ENCODE measurements around the gene MYO1C. TPM values are rescaled to one million over a fixed set of nuclear protein-coding genes. Genes with fewer than 3 reads are reported as not detected.

The MYO1C gene
- total RNA-seq, 1 experiment from 2014 or later, result 53.4 TPM

GRCh38 chr17:1484676-1485422, 7.6 kb downstream of the MYO1C start:
- peak; percentile 52 for DNase-seq (ENCODE audit: low spot score)

- DNase-seq (ENCODE audit: low spot score), result no peak
Measured at GRCh38 chr17:1484060-1484535, 8.4 kb downstream of the MYO1C start.

GRCh38 chr17:1482680-1483079, 9.8 kb downstream of the MYO1C start:
- DNase-seq (ENCODE audit: low spot score), result no peak

GRCh38 chr17:1481736-1482135, 10.8 kb downstream of the MYO1C start:
- DNase-seq (ENCODE audit: low spot score), result no peak

- no peak for DNase-seq (ENCODE audit: low spot score)
Measured at GRCh38 chr17:1480747-1481465, 11.6 kb downstream of the MYO1C start.

- no peak for DNase-seq (ENCODE audit: low spot score)
Measured at GRCh38 chr17:1478418-1478817, 14.1 kb downstream of the MYO1C start.

- DNase-seq (ENCODE audit: low spot score), result no peak
Measured at GRCh38 chr17:1475321-1475854, 17.1 kb downstream of the MYO1C start.

- DNase-seq (ENCODE audit: low spot score), result no peak
Measured at GRCh38 chr17:1474402-1475189, 17.9 kb downstream of the MYO1C start.

- DNase-seq (ENCODE audit: low spot score), result no peak
Measured at GRCh38 chr17:1473841-1474240, 18.6 kb downstream of the MYO1C start.

- no peak for DNase-seq (ENCODE audit: low spot score)
Measured at GRCh38 chr17:1473170-1473569, 19.3 kb downstream of the MYO1C start.

GRCh38 chr17:1471911-1472821, 20.3 kb downstream of the MYO1C start:
- DNase-seq (ENCODE audit: low spot score), result no peak

GRCh38 chr17:1471490-1471889, 21.0 kb downstream of the MYO1C start:
- DNase-seq (ENCODE audit: low spot score), result no peak

- no peak for DNase-seq (ENCODE audit: low spot score)
Measured at GRCh38 chr17:1470755-1471462, 21.6 kb downstream of the MYO1C start.

- DNase-seq (ENCODE audit: low spot score), result no peak
Measured at GRCh38 chr17:1470071-1470754, 22.3 kb downstream of the MYO1C start.

GRCh38 chr17:1469231-1469852, 23.1 kb downstream of the MYO1C start:
- no peak for DNase-seq (ENCODE audit: low spot score)

GRCh38 chr17:1467898-1468492, 24.5 kb downstream of the MYO1C start:
- no peak for DNase-seq (ENCODE audit: low spot score)

GRCh38 chr17:1467258-1467657, 25.2 kb downstream of the MYO1C start:
- no peak for DNase-seq (ENCODE audit: low spot score)

GRCh38 chr17:1464186-1464585, 28.3 kb downstream of the MYO1C start:
- DNase-seq (ENCODE audit: low spot score), result no peak
